GM12878 (cell line): ENCODE measurements around the gene RADX. TPM values are rescaled to one million over a fixed set of nuclear protein-coding genes. Genes with fewer than 3 reads are reported as not detected.

Source experiments
- ATAC-seq: fragments of 200-7000 bp; cut with Tn5 transposase; 3 replicates; pipeline ENCODE4 v1.9.1; 2020; ENCODE audit warnings: mild to moderate bottlenecking, moderate library complexity
- BruUV-seq: library from RNA; stranded (reverse); fragments of 400-500 nt; replicated peaks from 2 replicates; lab custom pipeline; 2021; lab: Mats Ljungman, UMichigan
- CTCF ChIA-PET: fragments of 300-600 bp; sonication (Branson Sonifier 250); formaldehyde crosslinking; extraction: SDS; loops from one replicate; lab custom pipeline; 2021; ENCODE audit warnings: inconsistent platforms; lab: Yijun Ruan, JAX
- POLR2A ChIA-PET: fragments of 350-600 bp; formaldehyde crosslinking; extraction: SDS; loops from one replicate; lab custom pipeline; 2021; ENCODE audit warnings: inconsistent platforms; lab: Charles Lee
- RAD21 ChIA-PET: fragments of 300-600 bp; sonication (Branson Sonifier 250); formaldehyde crosslinking; loops from one replicate; lab custom pipeline; 2023; ENCODE audit warnings: antibody characterized with exemption; ENCODE audit not compliant: unreplicated experiment; lab: Charles Lee
- SMC1A ChIA-PET: fragments of 300-600 bp; sonication (Branson Sonifier 250); formaldehyde crosslinking; loops from one replicate; lab custom pipeline; 2023; ENCODE audit not compliant: unreplicated experiment, uncharacterized antibody; lab: Charles Lee
- DNase-seq: peaks from one replicate; pipeline ENCODE4 v3.0.0-alpha.2; 2011; ENCODE audit warnings: low read depth, low spot score
- FAIRE-seq: peaks from 3 replicates; lab custom pipeline; 2011; peaks lifted over from hg19 to GRCh38; lab: Jason Lieb, UNC
- H2AFZ ChIP-seq: 2 replicates; pipeline ENCODE4 v1.6.0; 2011; ENCODE audit warnings: low read depth, low read length, control low read depth; ENCODE audit not compliant: control insufficient read depth
- H3K27ac ChIP-seq: 2 replicates; pipeline ENCODE4 v1.5.1; 2011; ENCODE audit warnings: control low read depth; ENCODE audit not compliant: control insufficient read depth, insufficient read depth
- H3K27me3 ChIP-seq, 2 experiments: replicated peaks in 1 of 2; 2 replicates each; pipeline versions ENCODE4 v1.6.0 to v1.6.1; 2011; ENCODE audit warnings: low read length in 1 of 2; ENCODE audit not compliant: control insufficient read depth in 2 of 2, insufficient read depth in 2 of 2
- H3K36me3 ChIP-seq, 2 experiments: 2 replicates each; pipeline ENCODE4 v1.5.1; 2011; ENCODE audit warnings: low read length in 1 of 2; ENCODE audit not compliant: control insufficient read depth in 2 of 2, insufficient read depth in 2 of 2
- H3K4me1 ChIP-seq: 2 replicates; pipeline ENCODE4 v1.6.1; 2011; ENCODE audit warnings: mild to moderate bottlenecking, low read length, moderate library complexity, mixed read lengths; ENCODE audit not compliant: control insufficient read depth, insufficient read depth
- H3K4me2 ChIP-seq: 2 replicates; pipeline ENCODE4 v1.6.0; 2011; ENCODE audit warnings: control low read depth; ENCODE audit not compliant: control insufficient read depth, insufficient read depth
- H3K4me3 ChIP-seq: fragments of 200-600 bp; sonication (generic); 2 replicates; pipeline ENCODE4 v1.5.1; 2016
- H3K79me2 ChIP-seq: 2 replicates; pipeline ENCODE4 v1.6.0; 2011; ENCODE audit warnings: low read length; ENCODE audit not compliant: control insufficient read depth, insufficient read depth
- H3K9ac ChIP-seq: 2 replicates; pipeline ENCODE4 v1.8.0; 2011; ENCODE audit warnings: low read length, control low read depth, mixed read lengths; ENCODE audit not compliant: control insufficient read depth, insufficient read depth
- H3K9me3 ChIP-seq: replicated peaks from 3 replicates; pipeline ENCODE4 v1.5.1; 2011; ENCODE audit warnings: mild to moderate bottlenecking, low read length; ENCODE audit not compliant: control insufficient read depth, insufficient read depth
- H4K20me1 ChIP-seq: 2 replicates; pipeline ENCODE4 v1.6.0; 2011; ENCODE audit not compliant: control insufficient read depth, insufficient read depth
- CEBPZ ChIP-seq: fragments of 150-350 bp; IDR thresholded peaks from 2 replicates; pipeline ENCODE4 v1.6.1; 2016; ENCODE audit warnings: low read depth, low read length
- CHD4 ChIP-seq: fragments of 200-600 bp; sonication (generic); IDR thresholded peaks from 2 replicates; pipeline ENCODE4 v1.6.1; 2016; ENCODE audit warnings: mild to moderate bottlenecking
- JUNB ChIP-seq: IDR thresholded peaks from 2 replicates; pipeline ENCODE4 v1.6.1; 2016; ENCODE audit warnings: antibody characterized with exemption, mild to moderate bottlenecking
- PML ChIP-seq: IDR thresholded peaks from 2 replicates; pipeline ENCODE4 v1.6.1; 2012; ENCODE audit warnings: low read length, inconsistent platforms
- RBBP5 ChIP-seq: fragments of 200-600 bp; sonication (generic); conservative IDR thresholded peaks from 2 replicates; pipeline ENCODE4 v1.6.1; 2016
- SIN3A ChIP-seq: IDR thresholded peaks from 2 replicates; pipeline ENCODE4 v1.6.1; 2012; ENCODE audit warnings: low read depth, low read length, improper control_type of control experiment
- SKIL ChIP-seq: fragments of 450-650 bp; IDR thresholded peaks from 2 replicates; pipeline ENCODE4 v1.6.1; 2017; ENCODE audit warnings: mild to moderate bottlenecking, low read depth, inconsistent platforms; ENCODE audit not compliant: poor library complexity, severe bottlenecking
- WRNIP1 ChIP-seq: IDR thresholded peaks from 2 replicates; pipeline ENCODE4 v1.6.1; 2011; ENCODE audit warnings: low read depth, low read length, improper control_type of control experiment, borderline replicate concordance
- WGBS: methylation state at CpG from one replicate; pipeline ENCODE4 v1.1.6; 2016; ENCODE audit warnings: low lambda C conversion rate; ENCODE audit not compliant: insufficient replicate concordance, insufficient coverage; ENCODE audit errors: missing lambda C conversion rate; 5-methylcytosine and 5-hydroxymethylcytosine counted together
- in situ Hi-C: fragments of 300-500 bp; cut with MboI; formaldehyde crosslinking; loops from 9 replicates; pipeline ENCODE4 v1.14.3; 2018; ENCODE audit warnings: mixed read lengths
- intact Hi-C: fragments of 100-400 bp; cut with micrococcal nuclease; formaldehyde crosslinking; loops from one replicate; pipeline ENCODE4 v1.14.2; 2022; ENCODE audit not compliant: unreplicated experiment
- polyA plus RNA-seq, 11 experiments: library from polyadenylated mRNA; depleted of rRNA in 4 of 11; unstranded in 6 of 11; stranded (reverse) in 5 of 11; fragments of >200 nt; fragmentation: Nextera tagmentation in 4 of 11; fragmentation: Illumina TruSeq in 1 of 11; extraction: Ambion mirVana in 4 of 11; extraction: Trizol in 1 of 11; gene quantifications; 1 replicate in 1 of 11; 2 replicates in 10 of 11; pipeline versions ENCODE4 v1.2.1 to v1.2.3, GENCODE V29; 2011 to 2016; ENCODE audit warnings: inconsistent platforms in 2 of 11, missing spikeins in 2 of 11, low read depth in 1 of 11
- total RNA-seq, 4 experiments: library from RNA; depleted of rRNA in 3 of 4; stranded (reverse); fragments of >200 nt in 3 of 4; fragmentation: Illumina TruSeq in 1 of 4; extraction: Trizol in 1 of 4; gene quantifications; 2 replicates each; pipeline versions ENCODE4 v1.2.1 to v1.2.3, GENCODE V29; 2013 to 2021
- TF ChIP-seq, protein P1 (sequence below): fragments of 450-650 bp; conservative IDR thresholded peaks from 2 replicates; pipeline ENCODE4 v1.6.1; 2017; ENCODE audit warnings: mild to moderate bottlenecking, moderate library complexity
- TF ChIP-seq, protein P2 (sequence below): IDR thresholded peaks from 2 replicates; pipeline ENCODE4 v1.6.1; 2012; ENCODE audit warnings: low read length, inconsistent platforms

RADX gene
- total and polyA plus RNA-seq, 10 of the 15 experiments (the other 5 are each of a cell fraction or from before 2014, with no cell fraction given) = 4.3 to 24.2 (median 12.4) TPM

DNA sequence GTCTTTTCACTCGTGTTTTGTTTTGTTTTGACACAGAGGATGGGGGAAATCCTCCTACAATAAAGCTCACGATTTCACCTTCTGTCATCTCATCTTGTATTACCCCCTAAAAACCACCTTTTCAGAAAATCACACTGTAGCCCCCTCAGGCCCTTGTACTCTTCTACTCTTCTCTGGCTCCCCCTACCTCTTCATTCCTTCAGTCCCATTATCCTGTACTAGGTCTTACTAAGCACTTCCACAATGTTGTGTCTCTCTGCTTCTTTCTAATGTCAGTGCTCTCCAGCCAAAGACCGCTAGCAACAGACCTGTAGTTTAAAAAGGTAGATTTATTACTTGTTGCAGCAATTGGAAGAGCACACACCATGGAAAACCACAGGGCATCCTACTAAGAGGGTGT, 84.7 kb downstream of the RADX start:
- H3K36me3 ChIP-seq = no peaks in the 10 kb centered on the region
- no peak overlapping the region for H3K4me2 ChIP-seq
- H3K9me3 ChIP-seq = no peaks in the 10 kb centered on the region
- FAIRE-seq = no peak
- no peaks in the 10 kb centered on the region for H4K20me1 ChIP-seq
- BruUV-seq = no TSS peak
- TF ChIP-seq JUNB = no peak
- no peak for TF ChIP-seq WRNIP1
- no peak for TF ChIP-seq PML
- TF ChIP-seq, protein P1, sequence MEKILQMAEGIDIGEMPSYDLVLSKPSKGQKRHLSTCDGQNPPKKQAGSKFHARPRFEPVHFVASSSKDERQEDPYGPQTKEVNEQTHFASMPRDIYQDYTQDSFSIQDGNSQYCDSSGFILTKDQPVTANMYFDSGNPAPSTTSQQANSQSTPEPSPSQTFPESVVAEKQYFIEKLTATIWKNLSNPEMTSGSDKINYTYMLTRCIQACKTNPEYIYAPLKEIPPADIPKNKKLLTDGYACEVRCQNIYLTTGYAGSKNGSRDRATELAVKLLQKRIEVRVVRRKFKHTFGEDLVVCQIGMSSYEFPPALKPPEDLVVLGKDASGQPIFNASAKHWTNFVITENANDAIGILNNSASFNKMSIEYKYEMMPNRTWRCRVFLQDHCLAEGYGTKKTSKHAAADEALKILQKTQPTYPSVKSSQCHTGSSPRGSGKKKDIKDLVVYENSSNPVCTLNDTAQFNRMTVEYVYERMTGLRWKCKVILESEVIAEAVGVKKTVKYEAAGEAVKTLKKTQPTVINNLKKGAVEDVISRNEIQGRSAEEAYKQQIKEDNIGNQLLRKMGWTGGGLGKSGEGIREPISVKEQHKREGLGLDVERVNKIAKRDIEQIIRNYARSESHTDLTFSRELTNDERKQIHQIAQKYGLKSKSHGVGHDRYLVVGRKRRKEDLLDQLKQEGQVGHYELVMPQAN = no peak
- no peak for TF ChIP-seq CHD4
- no peak for TF ChIP-seq RBBP5
- TF ChIP-seq, protein P2, sequence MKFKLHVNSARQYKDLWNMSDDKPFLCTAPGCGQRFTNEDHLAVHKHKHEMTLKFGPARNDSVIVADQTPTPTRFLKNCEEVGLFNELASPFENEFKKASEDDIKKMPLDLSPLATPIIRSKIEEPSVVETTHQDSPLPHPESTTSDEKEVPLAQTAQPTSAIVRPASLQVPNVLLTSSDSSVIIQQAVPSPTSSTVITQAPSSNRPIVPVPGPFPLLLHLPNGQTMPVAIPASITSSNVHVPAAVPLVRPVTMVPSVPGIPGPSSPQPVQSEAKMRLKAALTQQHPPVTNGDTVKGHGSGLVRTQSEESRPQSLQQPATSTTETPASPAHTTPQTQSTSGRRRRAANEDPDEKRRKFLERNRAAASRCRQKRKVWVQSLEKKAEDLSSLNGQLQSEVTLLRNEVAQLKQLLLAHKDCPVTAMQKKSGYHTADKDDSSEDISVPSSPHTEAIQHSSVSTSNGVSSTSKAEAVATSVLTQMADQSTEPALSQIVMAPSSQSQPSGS = no peak
- no peak for TF ChIP-seq SKIL
- TF ChIP-seq SIN3A = no peak
- TF ChIP-seq CEBPZ = no peak
- no peak for ATAC-seq
- POLR2A ChIA-PET = no interaction called here
- H2AFZ ChIP-seq = no peak overlapping the region
- RAD21 ChIA-PET = no interaction called here
- DNase-seq = no peak
- H3K9ac ChIP-seq = no peak overlapping the region
- H3K27ac ChIP-seq = no peak overlapping the region
- SMC1A ChIA-PET = interaction anchor here (0.7 kb wide), 1 partner anchor 8 kb away, joined by 3 read pairs; no protein-coding TSS in a partner anchor
- 2% methylated on average over 3 of the region's 3 CpGs for whole genome bisulfite sequencing
- H3K79me2 ChIP-seq = no peaks in the 10 kb centered on the region
- no peaks in the 10 kb centered on the region for H3K4me1 ChIP-seq
- in situ Hi-C loops = no loop called here
- intact Hi-C loops = no loop called here
- no peak overlapping the region for H3K4me3 ChIP-seq
- CTCF ChIA-PET = no interaction called here
- H3K27me3 ChIP-seq = no peaks in the 10 kb centered on the region
